AG09319 (cell line): ENCODE data around the gene CACNA1S.

Experiments used
- DNase-seq: peaks from one replicate; pipeline ENCODE4 v3.0.0-alpha.2; 2010; ENCODE audit warnings: low read depth; ENCODE audit errors: extremely low read depth
- CTCF ChIP-seq: IDR thresholded peaks from 2 replicates; pipeline ENCODE4 v1.5.1; 2011; ENCODE audit warnings: low read depth, mild to moderate bottlenecking, inconsistent platforms, low read length, moderate library complexity

CACNA1S gene

GRCh38 chr1:201062511-201063091 is 49.6 kb downstream of the CACNA1S start:
- no peak for DNase-seq
- TF ChIP-seq CTCF = no peak

- DNase-seq = no peak
- no peak for TF ChIP-seq CTCF
Observed at GRCh38 chr1:201061886-201062285, 50.3 kb downstream of the CACNA1S start.

GRCh38 chr1:201061049-201061448 is 51.2 kb downstream of the CACNA1S start:
- no peak for TF ChIP-seq CTCF

GRCh38 chr1:201060586-201060985 is 51.6 kb downstream of the CACNA1S start:
- TF ChIP-seq CTCF = no peak
- DNase-seq = no peak

More at GRCh38 chr1:201061049-201061448, 51.2 kb downstream of the CACNA1S start:
- no peak for DNase-seq

GRCh38 chr1:201059871-201060555 is 52.2 kb downstream of the CACNA1S start:
- no peak for TF ChIP-seq CTCF
- DNase-seq = no peak

GRCh38 chr1:201059401-201059800 is 52.8 kb downstream of the CACNA1S start:
- TF ChIP-seq CTCF = no peak
- no peak for DNase-seq

- no peak for TF ChIP-seq CTCF
- no peak for DNase-seq
Observed at GRCh38 chr1:201054091-201054543, 58.1 kb downstream of the CACNA1S start.
